HG02798 (cell line): ENCODE data around the gene TEDDM1.

Source experiments
- ATAC-seq: cut with Tn5 transposase; IDR thresholded peaks from one replicate; pipeline ENCODE4 v1.9.1; 2021; ENCODE audit warnings: mild to moderate bottlenecking; ENCODE audit not compliant: unreplicated experiment, poor library complexity

The TEDDM1 gene

DNA sequence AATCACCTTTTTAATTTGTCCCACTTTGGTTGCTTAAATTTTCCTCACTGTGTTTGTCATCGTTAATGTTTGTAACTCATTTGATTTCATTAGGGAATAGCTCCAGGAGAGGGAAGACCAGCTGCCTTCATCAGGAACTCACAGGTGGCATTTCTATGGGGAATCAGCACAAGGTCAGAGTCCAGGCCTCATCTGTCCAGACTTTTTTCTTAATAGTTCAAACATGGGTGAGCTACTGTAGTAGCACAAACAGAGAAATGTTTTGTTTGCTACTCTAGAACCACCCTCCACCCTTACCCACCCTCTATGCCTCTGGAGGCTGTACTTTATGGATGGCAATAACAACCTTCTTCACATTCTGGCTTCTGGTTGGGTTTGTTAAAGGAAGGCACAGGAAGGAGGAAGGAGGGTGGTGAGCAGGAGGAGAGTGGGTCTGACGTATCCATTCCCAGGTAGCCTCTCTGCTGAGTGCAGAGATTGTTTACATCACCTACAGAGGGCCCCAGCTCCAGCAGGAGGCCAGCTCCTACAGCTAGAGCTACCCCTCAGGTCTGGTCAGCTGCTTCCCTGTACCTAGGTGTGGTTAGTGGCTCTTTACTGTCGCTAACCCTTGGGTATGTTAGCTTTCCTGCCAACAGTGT, 8.1 kb upstream of the TEDDM1 start:
- ATAC-seq = no peak

DNA sequence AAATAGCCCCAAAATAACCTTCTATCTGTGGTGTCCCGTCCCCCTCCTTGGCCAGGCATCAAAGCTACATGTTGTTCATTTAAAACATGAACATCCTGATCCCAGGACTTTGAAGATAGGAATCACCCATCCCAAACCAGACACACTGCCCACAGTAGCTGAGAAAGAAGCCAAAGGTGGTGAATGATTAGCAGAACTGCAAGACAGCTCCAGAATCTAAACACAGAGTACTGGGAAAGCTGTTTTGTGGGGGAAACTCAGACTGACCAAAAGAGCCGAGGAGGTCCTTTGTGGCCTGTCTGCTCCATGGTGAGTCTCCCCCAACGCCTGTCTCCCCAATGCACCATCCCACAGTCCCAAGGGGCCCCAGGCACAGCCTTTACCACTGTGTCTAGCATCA, 7.3 kb upstream of the TEDDM1 start:
- no peak for ATAC-seq

DNA sequence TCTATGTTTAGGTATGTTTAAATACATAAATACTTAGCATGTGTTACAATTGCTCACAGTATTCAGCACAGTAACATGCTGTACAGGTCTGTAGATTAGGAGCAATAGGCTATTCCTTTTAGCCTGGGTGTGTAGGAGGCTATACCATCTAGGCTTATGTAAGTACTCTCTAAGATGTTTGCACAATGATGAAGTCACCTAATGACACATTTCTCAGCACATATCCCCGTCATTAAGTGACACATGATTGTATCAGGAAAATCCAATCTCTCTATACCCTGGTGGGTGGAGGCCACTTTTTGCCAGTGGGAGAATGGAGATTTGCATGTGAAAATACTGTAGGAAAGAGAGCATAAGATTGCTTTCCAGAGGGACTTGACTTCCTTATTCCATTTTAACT, 5.5 kb upstream of the TEDDM1 start:
- no peak for ATAC-seq

DNA sequence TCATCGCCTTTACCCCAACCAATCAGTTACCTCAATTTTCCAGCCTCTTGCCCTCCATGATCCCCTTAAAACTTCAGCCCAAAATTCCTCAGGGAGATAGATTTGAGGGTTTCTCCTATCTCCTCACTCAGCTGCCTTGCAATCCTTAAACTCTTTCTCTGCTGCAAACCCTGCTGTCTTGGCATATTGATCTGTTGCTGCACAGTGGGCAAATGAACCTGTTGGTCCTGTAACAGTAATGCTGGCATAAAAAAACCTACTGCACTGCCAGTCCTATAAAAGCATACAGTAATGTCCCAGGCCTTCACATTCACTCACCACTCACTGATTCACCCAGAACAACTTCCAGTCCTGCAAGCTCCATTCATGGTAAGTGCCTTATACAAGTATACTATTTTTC, 5.1 kb upstream of the TEDDM1 start:
- no peak for ATAC-seq

- ATAC-seq = no peak
Observed at GRCh38 chr1:182404781-182405180, 4.3 kb upstream of the TEDDM1 start.

DNA sequence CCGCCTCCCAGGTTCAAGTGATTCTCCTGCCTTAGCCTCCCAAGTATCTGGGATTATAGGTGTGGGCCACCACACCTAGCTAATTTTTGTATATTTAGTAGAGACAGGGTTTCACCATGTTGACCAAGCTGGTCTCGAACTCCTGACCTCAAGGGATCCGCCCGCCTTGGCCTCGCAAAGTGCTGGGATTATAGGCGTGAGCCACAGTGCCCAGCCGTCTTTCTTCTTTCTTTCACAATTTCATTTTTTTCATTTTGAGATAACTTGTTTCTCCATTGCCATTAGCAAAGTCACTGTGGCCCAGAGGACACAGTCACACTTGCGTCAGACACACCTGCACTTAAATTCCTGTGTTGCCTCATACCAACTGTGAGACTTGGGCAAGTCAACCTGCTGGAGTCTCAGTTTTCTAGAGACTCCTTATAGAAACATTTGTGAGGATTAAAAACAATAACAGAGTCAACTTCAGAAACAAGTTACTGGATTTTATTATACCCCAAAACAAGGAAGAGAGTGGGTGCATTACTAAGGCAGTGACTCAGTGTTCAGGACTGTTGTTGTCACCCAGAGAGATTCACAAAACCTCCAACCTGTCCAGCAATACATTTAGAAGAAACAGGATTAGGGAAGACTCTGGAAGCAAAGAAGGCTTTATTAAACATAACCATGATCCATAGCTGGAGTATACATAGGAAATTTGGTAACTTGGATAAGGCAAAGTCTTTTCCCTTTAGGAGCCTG, 2.6 kb downstream of the TEDDM1 start:
- ATAC-seq = no peak

DNA sequence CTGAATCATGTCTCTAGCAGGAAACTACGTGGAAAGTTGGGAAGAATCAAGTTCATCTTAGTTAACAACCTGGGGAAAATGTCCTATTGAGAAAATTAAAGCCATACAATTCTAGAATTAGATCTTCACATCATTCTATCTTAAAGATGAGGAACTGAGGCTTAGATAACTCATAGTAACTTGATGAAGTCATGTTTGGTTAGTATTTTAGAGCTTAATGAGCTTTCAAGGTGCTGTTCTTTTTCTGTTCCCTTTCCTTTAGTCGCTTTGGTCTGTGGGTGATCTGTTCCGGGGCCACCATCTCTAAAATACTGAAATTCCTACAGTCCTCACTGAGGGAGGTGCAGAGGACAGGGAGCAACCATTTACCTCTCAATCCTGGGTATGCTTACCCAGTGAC, 4.6 kb downstream of the TEDDM1 start:
- ATAC-seq = no peak

DNA sequence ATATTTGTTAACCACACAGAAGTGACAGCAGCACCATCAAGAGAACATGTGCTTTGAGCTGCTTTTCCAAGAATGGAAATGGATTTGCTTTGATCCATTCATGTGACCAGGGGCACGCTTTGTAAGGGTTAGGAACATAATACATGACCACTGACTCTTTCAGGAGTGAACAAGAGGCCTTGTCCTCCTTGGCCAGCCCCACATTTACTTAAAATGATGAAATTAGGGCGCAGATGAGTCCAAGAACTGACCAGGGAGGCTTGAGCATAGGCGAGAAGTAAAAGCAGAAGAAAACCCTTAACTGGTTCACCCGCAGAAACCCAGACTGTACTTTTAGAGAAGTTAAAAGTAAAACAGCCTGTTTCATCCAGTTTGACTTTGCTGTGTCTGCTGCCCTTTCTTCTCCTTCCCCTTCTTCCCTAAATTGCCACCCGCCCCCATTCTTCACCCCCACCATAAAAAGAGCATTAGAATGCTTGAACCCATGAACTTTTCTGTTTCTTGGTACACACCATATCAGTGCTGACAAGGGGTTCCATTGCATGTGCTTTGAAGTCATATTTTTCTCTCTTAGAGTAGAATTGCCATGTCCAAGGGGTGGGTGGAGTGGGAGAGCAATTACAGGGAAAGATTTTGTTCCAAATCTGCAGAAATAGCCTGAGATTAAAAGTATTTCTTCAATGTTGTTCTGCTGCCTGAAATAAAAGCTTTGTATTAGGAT, 6.3 kb downstream of the TEDDM1 start:
- no peak for ATAC-seq

DNA sequence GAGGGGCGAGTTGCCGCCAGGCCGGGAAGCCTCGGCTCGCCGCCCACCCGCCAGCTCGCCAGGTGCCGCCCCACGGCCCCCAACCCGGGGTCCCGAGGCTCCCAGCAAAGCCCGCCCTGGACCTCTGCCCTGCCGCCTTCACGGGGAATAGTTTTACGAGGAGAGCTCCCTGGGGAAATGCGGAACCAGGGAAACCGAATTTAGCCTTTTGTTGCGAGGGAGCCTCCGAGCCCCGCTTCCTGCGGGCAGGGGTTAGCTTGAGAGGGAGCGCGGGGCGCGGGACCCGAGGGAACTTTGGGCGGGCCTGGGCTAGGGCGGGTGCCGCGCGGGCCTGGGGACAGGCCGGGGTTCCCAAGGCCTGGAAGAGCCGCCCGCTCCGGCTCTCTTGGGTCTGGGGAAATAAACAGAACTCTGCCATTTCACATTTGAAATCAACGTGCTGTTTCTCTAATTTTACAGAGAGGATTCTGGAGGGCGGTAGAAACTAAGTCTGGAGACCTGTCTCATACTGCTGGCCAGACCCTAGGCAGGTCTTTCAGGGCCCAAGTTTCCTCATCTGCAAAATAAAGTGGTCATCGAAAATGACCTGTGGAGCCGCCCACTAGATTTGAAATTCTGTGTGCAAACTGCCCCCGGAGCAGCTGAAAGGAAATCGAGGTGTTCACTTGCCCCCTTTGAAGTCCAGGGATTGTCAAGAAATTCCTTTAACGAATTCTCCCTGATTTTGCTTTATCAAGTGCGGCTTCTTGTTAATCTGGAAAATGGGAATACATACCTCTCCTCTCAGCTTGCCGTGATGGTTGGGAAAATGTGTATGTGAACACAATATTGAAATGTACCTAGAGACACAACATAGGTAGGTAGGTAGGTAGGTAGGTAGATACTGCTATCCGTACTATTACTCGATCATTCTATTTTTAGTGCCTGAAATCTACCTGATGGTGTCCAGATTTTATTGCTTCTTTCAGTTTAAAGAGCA, 8.1 kb downstream of the TEDDM1 start:
- ATAC-seq = peak; percentile 8

DNA sequence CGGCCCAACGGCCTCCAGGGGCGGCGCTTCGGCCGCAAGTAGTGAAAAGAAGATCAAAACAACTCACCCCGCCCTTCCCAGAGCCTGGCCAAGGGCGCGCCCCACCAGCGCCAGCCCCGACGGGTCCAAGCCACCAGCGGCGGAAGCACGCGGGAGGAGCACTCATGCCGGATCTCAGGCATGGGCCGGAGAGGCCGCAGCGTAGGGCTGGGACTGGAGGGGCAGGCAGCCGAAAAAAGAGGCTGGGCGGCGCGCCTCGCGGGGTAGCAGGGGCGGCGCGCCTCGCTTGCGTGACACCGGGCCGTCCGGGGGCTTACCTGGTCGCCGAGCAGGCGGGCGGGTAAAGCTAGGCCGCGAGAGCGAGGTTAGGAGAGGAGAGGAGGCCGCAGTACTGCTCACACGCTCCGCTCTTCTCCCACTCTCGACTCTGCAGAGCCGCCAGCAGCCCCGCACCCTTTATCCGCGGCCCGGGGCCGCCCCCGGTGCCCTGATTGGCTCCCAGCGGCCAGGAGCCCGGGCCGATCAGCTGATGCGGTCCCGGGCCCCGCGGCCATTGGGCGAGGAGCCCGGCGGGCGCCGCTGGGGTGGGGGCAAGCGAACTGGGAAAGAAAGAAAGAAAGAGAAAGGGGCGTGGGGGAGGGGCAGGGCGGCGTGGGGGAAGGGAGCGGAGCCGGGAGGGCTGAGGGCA, 9.0 kb downstream of the TEDDM1 start, which contains the start of gene GLUL:
GLUL (minus strand) TSS at position 429 of the 688 bp plus-strand sequence. CDS start 3,053 bp downstream, outside the sequence.
- ATAC-seq = peak; percentile 77

GRCh38 chr1:182391028-182391361, 9.5 kb downstream of the TEDDM1 start:
- no peak for ATAC-seq

GRCh38 chr1:182389619-182390047, 10.8 kb downstream of the TEDDM1 start:
- no peak for ATAC-seq

DNA sequence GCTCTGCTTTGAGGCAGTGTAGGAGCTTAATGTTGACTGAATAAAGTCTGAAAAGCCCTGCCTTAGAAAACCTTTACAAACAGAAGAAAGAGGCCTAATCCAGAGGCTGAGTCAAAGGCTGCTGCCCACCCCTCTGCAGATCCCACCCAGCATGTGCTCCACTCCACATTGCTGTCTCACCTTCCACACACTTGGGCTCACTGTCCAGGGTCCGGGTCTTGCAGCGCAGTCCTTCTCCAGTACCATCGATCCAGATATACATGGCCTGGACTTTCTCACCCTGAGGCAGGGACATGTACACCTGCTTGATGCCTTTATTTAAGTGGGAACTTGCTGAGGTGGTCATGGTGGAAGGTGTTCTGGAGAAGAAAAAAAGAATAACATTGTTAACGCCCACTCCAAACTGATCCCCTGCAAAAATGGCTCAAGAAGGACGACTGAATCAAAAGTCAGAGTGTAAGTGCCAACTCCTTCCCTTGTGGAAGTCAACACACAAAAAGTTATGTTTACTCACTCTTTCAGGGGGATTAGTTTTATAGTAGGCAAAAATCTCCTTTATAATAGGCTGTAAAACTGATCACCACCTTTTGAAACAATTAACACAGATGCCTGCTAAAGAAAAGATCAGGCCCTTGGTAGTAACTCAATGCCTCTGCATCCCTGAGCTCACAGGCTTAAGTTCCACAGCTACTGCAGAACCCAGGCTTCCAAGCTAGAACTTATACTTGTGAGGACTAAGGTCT, 11.9 kb downstream of the TEDDM1 start:
- no peak for ATAC-seq

- ATAC-seq = no peak
Observed at GRCh38 chr1:182387566-182387965, 12.9 kb downstream of the TEDDM1 start.

GRCh38 chr1:182386980-182387379, 13.5 kb downstream of the TEDDM1 start:
- ATAC-seq = no peak

DNA sequence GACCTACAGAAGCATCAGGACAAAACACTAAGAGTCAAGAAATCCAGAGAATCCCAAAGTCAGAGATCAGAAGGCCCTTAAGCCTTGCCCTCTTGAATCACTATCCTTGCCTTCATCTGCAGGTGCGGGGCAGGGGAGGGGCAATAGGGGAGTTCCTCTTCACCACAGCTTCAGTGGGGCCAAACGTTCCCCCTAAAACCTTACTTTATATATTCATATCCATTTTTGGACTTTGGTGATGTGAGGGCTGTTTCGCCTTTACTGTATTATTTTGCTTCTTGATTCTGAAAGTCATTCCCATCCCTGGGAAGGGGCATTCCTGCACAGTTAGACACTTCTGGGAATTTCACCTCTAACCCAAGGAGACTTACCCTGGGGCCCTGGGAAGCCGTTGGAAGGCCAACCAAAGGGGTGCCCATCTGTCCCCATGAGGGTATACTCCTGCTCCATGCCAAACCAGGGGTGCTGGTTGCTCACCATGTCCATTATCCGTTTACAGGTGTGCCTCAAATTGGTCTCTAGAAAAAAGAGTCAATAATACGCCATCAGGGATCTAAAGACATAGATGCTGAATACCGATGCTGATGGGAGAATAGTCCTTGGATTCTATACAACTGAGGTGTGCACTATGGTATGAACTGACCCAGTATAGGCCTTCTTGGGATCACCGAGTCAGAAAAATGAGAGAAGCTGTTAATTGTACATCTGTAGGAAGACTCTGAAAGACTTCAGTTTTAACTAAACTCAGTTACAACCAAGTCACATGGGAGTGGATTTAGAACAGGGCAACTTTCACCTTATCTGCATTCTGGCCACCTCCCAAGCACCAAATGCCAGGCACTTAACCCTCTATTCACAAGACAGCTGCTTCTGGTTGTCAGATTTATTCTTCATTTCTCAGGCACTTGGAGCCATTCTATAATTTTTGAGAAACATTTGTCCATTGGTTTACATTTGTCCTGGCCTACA, 14.3 kb downstream of the TEDDM1 start:
- no peak for ATAC-seq

DNA sequence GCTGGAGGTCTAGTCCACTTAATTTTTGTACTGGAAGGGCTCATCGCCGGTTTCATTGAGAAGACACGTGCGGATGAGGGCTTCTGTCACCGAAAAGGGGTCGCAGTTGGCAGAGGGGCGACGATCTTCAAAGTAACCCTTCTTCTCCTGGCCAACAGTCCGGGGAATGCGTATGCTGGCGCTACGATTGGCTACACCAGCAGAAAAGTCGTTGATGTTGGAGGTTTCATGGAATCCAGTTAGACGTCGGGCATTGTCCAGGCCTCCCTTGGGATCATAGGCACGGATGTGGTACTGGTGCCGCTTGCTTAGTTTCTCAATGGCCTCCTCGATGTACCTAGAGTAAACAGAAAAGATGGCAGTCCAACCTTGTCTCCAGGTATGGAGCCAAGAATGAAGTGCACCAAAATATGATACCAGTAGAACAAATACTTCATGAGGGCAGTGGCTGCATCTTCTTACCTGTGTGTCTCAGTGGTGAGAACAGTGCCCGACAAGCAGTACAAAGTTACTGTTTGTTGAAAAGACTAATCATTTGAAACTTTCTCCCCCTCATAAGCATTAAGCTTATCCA, 16.0 kb downstream of the TEDDM1 start:
- no peak for ATAC-seq

DNA sequence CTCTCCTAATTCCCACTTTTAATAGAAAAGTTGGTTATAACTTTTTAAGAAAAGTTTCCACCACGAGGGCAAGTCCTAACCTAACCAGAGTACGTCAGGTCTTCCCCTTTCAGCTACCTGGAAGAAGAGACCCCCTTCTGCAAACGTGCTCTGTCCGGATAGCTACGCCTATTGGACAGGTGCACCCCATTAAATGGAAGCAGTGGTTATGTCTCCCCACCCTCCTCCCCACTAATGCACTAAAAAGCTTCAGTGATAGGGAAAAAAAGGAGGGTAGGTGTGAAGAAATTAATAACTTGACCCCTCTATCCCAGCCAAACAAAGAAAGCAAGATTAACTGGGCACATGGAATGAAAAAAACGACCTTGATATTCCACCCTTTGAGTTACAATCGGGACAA, 16.5 kb downstream of the TEDDM1 start:
- no peak for ATAC-seq
